ENCODE results near the gene DHX35.

GRCh38 chr20:39045676-39046075, 83.5 kb downstream of the DHX35 start:
- no peak for TF ChIP-seq EZH2 (IDR thresholded peaks at IDR 0.05; ENCODE audit: low read depth)
- TF ChIP-seq CTCF (conservative IDR thresholded peaks at IDR 0.05), result no peak
